A673 (cell line): ENCODE results near the gene ZSCAN32. TPM values are rescaled to one million over a fixed set of nuclear protein-coding genes. Genes with fewer than 3 reads are reported as not detected.

Source experiments
- BruUV-seq: library from RNA; stranded (reverse); fragments of 400-500 nt; replicated peaks from 2 replicates; lab custom pipeline; 2021; lab: Mats Ljungman, UMichigan
- CTCF ChIA-PET: fragments of 300-600 bp; sonication (Branson Sonifier 250); formaldehyde crosslinking; loops from one replicate; lab custom pipeline; 2022; ENCODE audit warnings: antibody characterized with exemption; lab: Charles Lee
- POLR2A ChIA-PET: fragments of 300-600 bp; sonication (Branson Sonifier 250); formaldehyde crosslinking; loops from one replicate; lab custom pipeline; 2022; ENCODE audit warnings: antibody characterized with exemption; ENCODE audit not compliant: low non-redundant PET; lab: Charles Lee
- DNase-seq: peaks from one replicate; pipeline ENCODE4 v3.0.0-alpha.2; 2015; ENCODE audit warnings: low spot score
- H3K27ac ChIP-seq: fragments of 200-600 bp; sonication (generic); 2 replicates; pipeline ENCODE4 v1.5.1; 2016; ENCODE audit warnings: mixed run types, low read depth, mild to moderate bottlenecking, mixed read lengths, antibody characterized with exemption, low read length; ENCODE audit not compliant: poor library complexity, severe bottlenecking
- H3K27me3 ChIP-seq: fragments of 200-600 bp; sonication (generic); replicated peaks from 2 replicates; pipeline ENCODE4 v1.6.1; 2017; ENCODE audit warnings: mixed run types, low read depth, mild to moderate bottlenecking, mixed read lengths, antibody characterized with exemption, low read length; ENCODE audit not compliant: insufficient read depth, poor library complexity
- H3K36me3 ChIP-seq: fragments of 200-600 bp; sonication (generic); 2 replicates; pipeline ENCODE4 v1.6.1; 2016; ENCODE audit warnings: mixed run types, mild to moderate bottlenecking, mixed read lengths, antibody characterized with exemption, low read length; ENCODE audit not compliant: insufficient read depth, poor library complexity, severe bottlenecking
- H3K4me1 ChIP-seq: fragments of 200-600 bp; sonication (generic); 2 replicates; pipeline ENCODE4 v1.6.1; 2017; ENCODE audit warnings: mixed run types, mild to moderate bottlenecking, mixed read lengths, antibody characterized with exemption, low read length; ENCODE audit not compliant: insufficient read depth, poor library complexity, severe bottlenecking
- H3K4me3 ChIP-seq: fragments of 200-600 bp; sonication (generic); 2 replicates; pipeline ENCODE4 v1.5.1; 2016; ENCODE audit warnings: low read depth, mixed run types, mild to moderate bottlenecking, mixed read lengths, low read length; ENCODE audit not compliant: poor library complexity, severe bottlenecking
- H3K9me3 ChIP-seq: fragments of 200-600 bp; sonication (generic); 2 replicates; pipeline ENCODE4 v1.6.1; 2016; ENCODE audit warnings: mixed run types, low read depth, mild to moderate bottlenecking, mixed read lengths, antibody characterized with exemption, low read length; ENCODE audit not compliant: poor library complexity, severe bottlenecking
- EZH2 ChIP-seq: fragments of 200-600 bp; sonication (generic); IDR thresholded peaks from 2 replicates; pipeline ENCODE4 v1.6.1; 2017; ENCODE audit warnings: borderline replicate concordance, low read depth, mild to moderate bottlenecking, mixed read lengths, antibody characterized with exemption, low read length; ENCODE audit not compliant: poor library complexity, severe bottlenecking
- intact Hi-C: fragments of 100-400 bp; cut with micrococcal nuclease; formaldehyde crosslinking; loops from one replicate; pipeline ENCODE4 v1.10.0; 2022; ENCODE audit not compliant: unreplicated experiment
- total RNA-seq: library from RNA; stranded (reverse); gene quantifications from 2 replicates; pipeline ENCODE4 v1.2.3, GENCODE V29; 2021
- TF ChIP-seq, protein P1 (sequence below): fragments of 300-800, 200-600 bp; sonication (generic); conservative IDR thresholded peaks from 2 replicates; pipeline ENCODE4 v1.5.1; 2017; ENCODE audit warnings: low read depth, mild to moderate bottlenecking, antibody characterized with exemption, low read length, moderate library complexity, mixed read lengths

The ZSCAN32 gene
- total RNA-seq, 1 experiment from 2014 or later: 17.3 TPM

DNA sequence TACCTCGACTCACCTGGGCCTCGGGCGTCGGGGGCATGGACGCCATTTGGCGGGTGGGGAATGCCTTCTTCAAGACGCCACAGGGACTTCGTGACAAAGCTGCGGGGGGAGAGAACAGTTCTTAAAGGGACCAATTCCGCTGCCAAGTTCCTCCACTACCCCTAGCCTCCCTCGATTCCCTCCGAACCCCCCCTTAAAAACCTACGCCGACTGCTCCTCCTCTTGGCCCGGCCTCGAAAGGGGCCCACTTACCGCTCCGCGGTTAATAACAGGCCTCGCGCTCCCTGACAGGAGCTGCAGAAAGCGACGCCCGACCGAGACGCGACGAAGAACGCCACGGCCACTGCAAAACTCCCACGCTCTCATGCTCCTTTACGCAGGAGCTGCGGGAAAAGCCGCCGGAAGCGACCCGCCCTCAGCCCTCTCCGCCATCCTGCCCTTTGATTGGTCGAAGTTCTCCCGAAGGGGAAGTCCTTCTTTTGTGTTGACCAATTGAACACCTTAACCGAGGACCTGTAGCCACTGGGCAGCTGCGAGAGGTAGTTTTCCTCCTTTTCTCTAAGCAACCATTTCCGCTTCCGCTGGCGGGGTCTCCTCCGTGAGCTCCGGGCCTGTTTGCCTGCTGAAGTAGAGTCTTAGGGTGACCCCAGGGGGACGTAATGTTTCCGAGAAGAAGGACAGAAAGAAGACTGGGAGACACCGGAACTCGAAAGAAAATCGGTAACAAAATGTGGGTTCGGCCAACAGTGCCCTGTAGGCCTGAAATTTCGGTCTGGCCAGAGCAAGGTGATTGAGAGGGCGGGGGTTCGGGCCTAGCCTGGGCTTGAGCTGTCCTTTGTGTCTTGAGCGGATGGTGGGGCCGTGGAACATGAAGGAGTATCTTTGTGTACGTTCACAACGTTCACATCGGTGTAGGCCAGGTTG, 42.6 kb upstream of the ZSCAN32 start, which contains the start of the genes NAA60 and ZNF597:
Gene NAA60, plus strand, starts transcription at position 573 of the 924 bp plus-strand sequence. CDS start 32,548 bp downstream, outside the sequence.
Gene ZNF597, minus strand, starts transcription at position 397 of the 924 bp plus-strand sequence. Its CDS starts 351 bp downstream, at position 46.
- CTCF ChIA-PET: interaction anchor here (0.6 kb wide), 1 partner anchor 292 kb away, joined by 15 read pairs; no protein-coding TSS in a partner anchor
- no TSS peak for BruUV-seq
- intact Hi-C loops: no loop called here
- TF ChIP-seq, protein P1, sequence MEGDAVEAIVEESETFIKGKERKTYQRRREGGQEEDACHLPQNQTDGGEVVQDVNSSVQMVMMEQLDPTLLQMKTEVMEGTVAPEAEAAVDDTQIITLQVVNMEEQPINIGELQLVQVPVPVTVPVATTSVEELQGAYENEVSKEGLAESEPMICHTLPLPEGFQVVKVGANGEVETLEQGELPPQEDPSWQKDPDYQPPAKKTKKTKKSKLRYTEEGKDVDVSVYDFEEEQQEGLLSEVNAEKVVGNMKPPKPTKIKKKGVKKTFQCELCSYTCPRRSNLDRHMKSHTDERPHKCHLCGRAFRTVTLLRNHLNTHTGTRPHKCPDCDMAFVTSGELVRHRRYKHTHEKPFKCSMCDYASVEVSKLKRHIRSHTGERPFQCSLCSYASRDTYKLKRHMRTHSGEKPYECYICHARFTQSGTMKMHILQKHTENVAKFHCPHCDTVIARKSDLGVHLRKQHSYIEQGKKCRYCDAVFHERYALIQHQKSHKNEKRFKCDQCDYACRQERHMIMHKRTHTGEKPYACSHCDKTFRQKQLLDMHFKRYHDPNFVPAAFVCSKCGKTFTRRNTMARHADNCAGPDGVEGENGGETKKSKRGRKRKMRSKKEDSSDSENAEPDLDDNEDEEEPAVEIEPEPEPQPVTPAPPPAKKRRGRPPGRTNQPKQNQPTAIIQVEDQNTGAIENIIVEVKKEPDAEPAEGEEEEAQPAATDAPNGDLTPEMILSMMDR: no peak
- TF ChIP-seq EZH2: no peak
- no peaks in the 10 kb centered on the region for H3K27me3 ChIP-seq
- POLR2A ChIA-PET: interaction anchor here (0.6 to 0.7 kb wide), 2 partner anchors 10 to 36 kb away, joined by 3 to 7 read pairs; no protein-coding TSS in a partner anchor
- peak; percentile 94 for DNase-seq
- peak within 1 kb of the TSS; percentile 73 for H3K27ac ChIP-seq
- H3K4me1 ChIP-seq: no peaks in the 10 kb centered on the region
- no peaks in the 10 kb centered on the region for H3K9me3 ChIP-seq
- peak within 1 kb of the TSS; percentile 67 for H3K4me3 ChIP-seq
- peaks cover under 1% of the 10 kb centered on the region for H3K36me3 ChIP-seq

DNA sequence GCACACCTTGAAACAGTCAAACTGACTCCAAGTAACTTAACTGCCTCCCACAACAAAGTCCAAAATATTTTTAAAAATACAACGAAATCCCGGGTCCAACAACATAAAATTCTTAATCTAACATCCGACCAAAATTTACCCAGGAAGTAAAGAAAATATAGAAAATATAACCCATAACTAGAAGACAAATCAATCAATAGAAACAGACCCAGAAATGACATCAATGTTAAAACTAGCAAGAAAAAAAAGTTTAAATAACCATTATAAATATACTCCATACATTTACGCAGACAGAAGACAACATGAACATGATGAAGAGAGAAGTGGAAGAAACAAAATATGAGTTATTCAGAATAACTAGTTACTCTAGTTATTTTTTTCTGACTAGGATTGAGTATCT, 38.8 kb upstream of the ZSCAN32 start:
- intact Hi-C loops: no loop called here
- no peak overlapping the region for H3K27ac ChIP-seq
- H3K9me3 ChIP-seq: no peaks in the 10 kb centered on the region
- H3K4me3 ChIP-seq: no peak overlapping the region
- DNase-seq: no peak
- no peaks in the 10 kb centered on the region for H3K36me3 ChIP-seq
- H3K27me3 ChIP-seq: peaks cover 23% of the 10 kb centered on the region
- BruUV-seq: no TSS peak
- ChIA-PET CTCF (no interaction called here), POLR2A (no interaction called here)
- no peak for TF ChIP-seq EZH2
- no peaks in the 10 kb centered on the region for H3K4me1 ChIP-seq

DNA sequence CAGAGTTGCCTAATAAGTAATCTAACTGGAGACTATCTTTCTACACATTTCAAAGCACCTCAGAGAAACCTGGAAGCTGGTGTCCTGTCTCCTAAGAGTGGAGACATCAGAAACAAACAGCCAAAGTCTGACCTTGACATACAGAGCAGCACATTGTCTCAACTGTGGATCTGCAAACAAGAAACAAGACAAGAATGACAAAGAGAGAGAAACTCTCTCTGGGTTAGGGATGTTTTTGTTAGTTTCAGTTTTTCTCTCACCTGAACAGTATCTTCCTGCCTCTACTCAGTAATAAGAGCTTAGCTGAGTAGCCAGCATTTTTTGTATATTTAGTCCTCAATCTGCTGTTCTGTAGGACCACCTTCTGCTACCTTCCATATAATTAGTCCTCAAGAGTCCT, 33.6 kb upstream of the ZSCAN32 start:
- Histone ChIP-seq H3K9me3 (no peaks in the 10 kb centered on the region), H3K27ac (no peak overlapping the region), H3K4me1 (no peaks in the 10 kb centered on the region), H3K27me3 (peaks cover 29% of the 10 kb centered on the region), H3K4me3 (no peak overlapping the region), H3K36me3 (no peaks in the 10 kb centered on the region)
- DNase-seq: no peak
- ChIA-PET POLR2A (no interaction called here), CTCF (no interaction called here)
- intact Hi-C loops: no loop called here
- BruUV-seq: no TSS peak
- no peak for TF ChIP-seq EZH2
- TF ChIP-seq, protein P1: no peak
